Measurements from ENCODE around the gene PFDN2. TPM values are rescaled to one million over a fixed set of nuclear protein-coding genes. Genes with fewer than 3 reads are reported as not detected.

The PFDN2 gene
- total RNA-seq, 1 donor: 39.9 TPM

GRCh38 chr1:161059293-161059692, 58.5 kb downstream of the PFDN2 start:
- no peak overlapping the region for H3K4me3 ChIP-seq (ENCODE audit: low read depth, low read length)
- no peak for DNase-seq (ENCODE audit: low read depth)
- no peak for TF ChIP-seq CTCF (IDR thresholded peaks at IDR 0.05; ENCODE audit: insufficient read depth, low read length)

- DNase-seq (ENCODE audit: low read depth): no peak
- TF ChIP-seq CTCF (IDR thresholded peaks at IDR 0.05; ENCODE audit: insufficient read depth, low read length): no peak
- H3K4me3 ChIP-seq (ENCODE audit: low read depth, low read length): no peak overlapping the region
Observed at GRCh38 chr1:161054805-161055204, 63.0 kb downstream of the PFDN2 start.

GRCh38 chr1:161054232-161054631, 63.6 kb downstream of the PFDN2 start:
- no peak overlapping the region for H3K4me3 ChIP-seq (ENCODE audit: low read depth, low read length)
- no peak for TF ChIP-seq CTCF (IDR thresholded peaks at IDR 0.05; ENCODE audit: insufficient read depth, low read length)
- no peak for DNase-seq (ENCODE audit: low read depth)

DNA sequence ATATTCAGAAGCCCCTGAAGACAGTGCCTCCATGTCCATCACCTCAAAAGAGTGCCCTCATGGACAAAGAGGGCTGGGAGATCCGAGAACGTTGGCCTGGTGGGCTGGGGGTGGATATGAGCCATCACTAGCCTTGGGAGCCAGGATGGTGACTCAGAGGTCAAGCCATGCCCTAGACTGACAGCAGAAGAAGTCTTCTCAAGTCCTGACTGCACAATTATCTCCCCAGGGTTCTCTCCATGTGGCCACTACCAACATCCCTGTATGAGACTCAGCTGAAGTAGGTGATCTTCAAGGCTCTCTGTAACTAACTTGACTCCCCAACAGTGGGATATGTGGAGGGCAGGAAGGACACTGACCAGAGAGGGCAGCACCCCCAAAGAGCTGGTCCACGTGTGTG, 64.9 kb downstream of the PFDN2 start:
- TF ChIP-seq CTCF (IDR thresholded peaks at IDR 0.05; ENCODE audit: insufficient read depth, low read length): no peak
- no peak for DNase-seq (ENCODE audit: low read depth)
- no peak overlapping the region for H3K4me3 ChIP-seq (ENCODE audit: low read depth, low read length)

DNA sequence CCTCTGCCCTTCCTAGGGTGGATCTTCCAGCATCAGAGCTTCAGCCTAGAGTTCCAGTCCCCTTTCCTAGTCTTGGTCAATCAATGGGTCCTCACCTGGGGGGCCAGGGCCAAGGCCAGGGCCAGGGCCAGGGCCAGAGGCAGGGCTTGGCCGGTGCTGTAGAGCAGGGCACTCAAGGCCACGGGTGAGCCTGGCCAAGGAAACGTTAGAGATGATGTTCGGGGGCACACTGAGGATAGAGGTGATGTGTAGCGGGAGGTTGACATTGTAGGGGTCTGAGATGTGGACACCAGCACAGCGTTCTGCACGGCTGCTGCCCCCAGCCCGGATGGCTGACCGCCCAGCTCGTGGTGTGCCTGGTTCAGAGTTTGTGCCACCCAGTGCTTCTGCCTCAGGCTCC, 66.6 kb downstream of the PFDN2 start:
- no peak for TF ChIP-seq CTCF (IDR thresholded peaks at IDR 0.05; ENCODE audit: insufficient read depth, low read length)
- no peak overlapping the region for H3K4me3 ChIP-seq (ENCODE audit: low read depth, low read length)
- DNase-seq (ENCODE audit: low read depth): no peak

Small RNAs within 50 kb of the gene (small RNA-seq; reads per million reads assigned to genes)
- gene RF01225: not detected

Other genes with a start within 250 kb of the PFDN2 start
- 0.49 TPM in 1 of 2 replicates, not detected in the other for gene ITLN1, start 232.9 kb downstream of the PFDN2 start, total RNA-seq (ENCODE audit: low replicate concordance)
- 3.8 TPM in 1 of 2 replicates, not detected in the other for gene ITLN2, start 163.2 kb downstream of the PFDN2 start, total RNA-seq (ENCODE audit: low replicate concordance)
- 0.36 and 3.3 TPM in 2 replicates for gene F11R, start 96.9 kb downstream of the PFDN2 start, total RNA-seq (ENCODE audit: low replicate concordance)
- gene TSTD1, start 79.1 kb downstream of the PFDN2 start, total RNA-seq (ENCODE audit: low replicate concordance): 0.90 TPM in 1 of 2 replicates, not detected in the other
- 23.5 and 36.2 TPM in 2 replicates for gene USF1, start 72.1 kb downstream of the PFDN2 start, total RNA-seq (ENCODE audit: low replicate concordance)
- not detected in 2 replicates for gene ARHGAP30, start 48.1 kb downstream of the PFDN2 start, total RNA-seq (ENCODE audit: low replicate concordance)
- gene NECTIN4, start 28.5 kb downstream of the PFDN2 start, total RNA-seq (ENCODE audit: low replicate concordance): not detected in 2 replicates
- 0.90 and 1.8 TPM in 2 replicates for gene KLHDC9, start 19.7 kb downstream of the PFDN2 start, total RNA-seq (ENCODE audit: low replicate concordance)
- 13.3 and 18.3 TPM in 2 replicates for gene NIT1, start 68 bp upstream of the PFDN2 start, total RNA-seq (ENCODE audit: low replicate concordance)
- 7.8 and 25.8 TPM in 2 replicates for gene DEDD, start 14.6 kb upstream of the PFDN2 start, total RNA-seq (ENCODE audit: low replicate concordance)
- 65.3 and 111 TPM in 2 replicates for gene UFC1, start 35.9 kb upstream of the PFDN2 start, total RNA-seq (ENCODE audit: low replicate concordance)
- gene USP21, start 41.5 kb upstream of the PFDN2 start, total RNA-seq (ENCODE audit: low replicate concordance): 6.1 and 11.6 TPM in 2 replicates
- 14.0 and 16.0 TPM in 2 replicates for gene PPOX, start 48.4 kb upstream of the PFDN2 start, total RNA-seq (ENCODE audit: low replicate concordance)
- 8.3 and 11.4 TPM in 2 replicates for gene B4GALT3, start 59.5 kb upstream of the PFDN2 start, total RNA-seq (ENCODE audit: low replicate concordance)
- 1.1 and 3.1 TPM in 2 replicates for gene ADAMTS4, start 81.0 kb upstream of the PFDN2 start, total RNA-seq (ENCODE audit: low replicate concordance)
- gene NDUFS2, start 84.3 kb upstream of the PFDN2 start, total RNA-seq (ENCODE audit: low replicate concordance): 65.4 and 67.5 TPM in 2 replicates
- not detected in 2 replicates for gene FCER1G, start 97.3 kb upstream of the PFDN2 start, total RNA-seq (ENCODE audit: low replicate concordance)
- gene APOA2, start 105.6 kb upstream of the PFDN2 start, total RNA-seq (ENCODE audit: low replicate concordance): not detected in 2 replicates
- 5.2 and 9.1 TPM in 2 replicates for gene TOMM40L, start 108.0 kb upstream of the PFDN2 start, total RNA-seq (ENCODE audit: low replicate concordance)
- gene NR1I3, start 120.2 kb upstream of the PFDN2 start, total RNA-seq (ENCODE audit: low replicate concordance): not detected in 2 replicates
- gene PCP4L1, start 140.7 kb upstream of the PFDN2 start, total RNA-seq (ENCODE audit: low replicate concordance): not detected in 2 replicates
- 0.09 and 1.2 TPM in 2 replicates for gene MPZ, start 191.9 kb upstream of the PFDN2 start, total RNA-seq (ENCODE audit: low replicate concordance)
- gene SDHC, start 196.3 kb upstream of the PFDN2 start, total RNA-seq (ENCODE audit: low replicate concordance): 52.1 and 56.5 TPM in 2 replicates
- not detected in 2 replicates for gene CFAP126, start 249.8 kb upstream of the PFDN2 start, total RNA-seq (ENCODE audit: low replicate concordance)